OCI-LY1 (cell line): ENCODE results near the gene ZNF407.

Experiments used
- H2AFZ ChIP-seq: fragments of 200-600 bp; sonication (generic), shearing (Covaris generic); 2 replicates; pipeline ENCODE4 v1.6.0; 2014; ENCODE audit warnings: antibody characterized with exemption, mild to moderate bottlenecking, low read length
- H3F3A ChIP-seq: fragments of 200-600 bp; sonication (generic), shearing (Covaris generic); 2 replicates; pipeline ENCODE4 v1.6.0; 2014; ENCODE audit warnings: mild to moderate bottlenecking, antibody characterized with exemption, low read length, moderate library complexity; ENCODE audit not compliant: insufficient read depth
- H3K27ac ChIP-seq: fragments of 200-600 bp; sonication (generic); 2 replicates; pipeline ENCODE4 v1.5.1; 2014; ENCODE audit warnings: low read length, mixed run types, mild to moderate bottlenecking, low read depth; ENCODE audit not compliant: poor library complexity, severe bottlenecking
- H3K27me3 ChIP-seq: fragments of 200-600 bp; sonication (generic); 2 replicates; pipeline ENCODE4 v1.6.0; 2014; ENCODE audit warnings: antibody characterized with exemption, mild to moderate bottlenecking, low read length, moderate library complexity; ENCODE audit not compliant: insufficient read depth
- H3K36me3 ChIP-seq: fragments of 200-600 bp; sonication (generic); 2 replicates; pipeline ENCODE4 v1.6.1; 2014; ENCODE audit warnings: mild to moderate bottlenecking, antibody characterized with exemption, low read length, moderate library complexity, mixed read lengths; ENCODE audit not compliant: insufficient read depth
- H3K4me1 ChIP-seq: fragments of 200-600 bp; sonication (generic); 2 replicates; pipeline ENCODE4 v1.5.1; 2014; ENCODE audit warnings: mild to moderate bottlenecking, low read length, moderate library complexity; ENCODE audit not compliant: insufficient read depth, severe bottlenecking
- H3K4me2 ChIP-seq: fragments of 200-600 bp; sonication (generic), shearing (Covaris generic); 2 replicates; pipeline ENCODE4 v1.6.1; 2014; ENCODE audit warnings: low read length
- H3K4me3 ChIP-seq: fragments of 200-600 bp; sonication (generic); 2 replicates; pipeline ENCODE4 v1.5.1; 2014; ENCODE audit warnings: low read length, low read depth, mild to moderate bottlenecking, mixed read lengths; ENCODE audit not compliant: poor library complexity, severe bottlenecking
- H3K79me2 ChIP-seq: fragments of 200-600 bp; shearing (Covaris generic); 2 replicates; pipeline ENCODE4 v1.6.1; 2016; ENCODE audit warnings: mixed run types, low read length, mixed read lengths; ENCODE audit not compliant: insufficient read depth
- H3K9ac ChIP-seq: fragments of 200-600 bp; sonication (generic), shearing (Covaris generic); 2 replicates; pipeline ENCODE4 v1.6.1; 2014; ENCODE audit warnings: mild to moderate bottlenecking, low read length, mixed read lengths
- H3K9me2 ChIP-seq: fragments of 200-600 bp; sonication (generic), shearing (Covaris generic); 2 replicates; pipeline ENCODE4 v1.6.1; 2014; ENCODE audit warnings: low read depth, mild to moderate bottlenecking, low read length, mixed read lengths
- H3K9me3 ChIP-seq: fragments of 200-600 bp; shearing (Covaris generic); 2 replicates; pipeline ENCODE4 v1.6.1; 2014; ENCODE audit warnings: low read length, mixed read lengths
- H4K20me1 ChIP-seq: fragments of 200-600 bp; sonication (generic), shearing (Covaris generic); 2 replicates; pipeline ENCODE4 v1.6.0; 2016; ENCODE audit warnings: mild to moderate bottlenecking, low read length; ENCODE audit not compliant: insufficient read depth
- EZH2 ChIP-seq: fragments of 200-600 bp; sonication (generic), shearing (Covaris generic); IDR thresholded peaks from 2 replicates; pipeline ENCODE4 v1.8.0; 2017; ENCODE audit warnings: borderline replicate concordance, mixed run types, mild to moderate bottlenecking, antibody characterized with exemption, low read length, moderate library complexity, mixed read lengths
- TF ChIP-seq, protein P1 (sequence below): fragments of 200-600 bp; sonication (generic), shearing (Covaris generic); IDR thresholded peaks from 2 replicates; pipeline ENCODE4 v1.5.1; 2017; ENCODE audit warnings: mild to moderate bottlenecking, antibody characterized with exemption, low read length, moderate library complexity, mixed read lengths

The ZNF407 gene

DNA sequence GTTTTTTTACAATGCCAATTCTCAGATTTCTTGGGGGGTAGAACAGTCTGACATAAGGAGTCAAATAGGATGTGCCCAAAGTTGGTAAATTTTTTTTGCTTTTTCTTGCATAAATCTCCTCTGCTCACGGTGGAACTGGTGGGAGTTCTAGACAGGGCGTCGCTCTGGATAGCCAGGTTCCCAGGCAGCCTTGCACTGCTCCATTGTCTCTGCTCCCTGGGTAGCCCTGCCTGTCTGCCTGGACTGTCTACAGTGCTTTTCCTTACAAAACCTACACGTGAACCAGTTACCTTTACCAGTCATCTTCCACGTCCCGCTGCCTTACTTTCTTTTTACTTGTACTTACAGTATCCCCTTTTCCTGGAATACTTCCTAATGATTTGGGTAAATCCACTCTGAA is 117.1 kb downstream of the ZNF407 start:
- no peaks in the 10 kb centered on the region for H4K20me1 ChIP-seq
- H3K36me3 ChIP-seq: no peaks in the 10 kb centered on the region
- TF ChIP-seq, protein P1, sequence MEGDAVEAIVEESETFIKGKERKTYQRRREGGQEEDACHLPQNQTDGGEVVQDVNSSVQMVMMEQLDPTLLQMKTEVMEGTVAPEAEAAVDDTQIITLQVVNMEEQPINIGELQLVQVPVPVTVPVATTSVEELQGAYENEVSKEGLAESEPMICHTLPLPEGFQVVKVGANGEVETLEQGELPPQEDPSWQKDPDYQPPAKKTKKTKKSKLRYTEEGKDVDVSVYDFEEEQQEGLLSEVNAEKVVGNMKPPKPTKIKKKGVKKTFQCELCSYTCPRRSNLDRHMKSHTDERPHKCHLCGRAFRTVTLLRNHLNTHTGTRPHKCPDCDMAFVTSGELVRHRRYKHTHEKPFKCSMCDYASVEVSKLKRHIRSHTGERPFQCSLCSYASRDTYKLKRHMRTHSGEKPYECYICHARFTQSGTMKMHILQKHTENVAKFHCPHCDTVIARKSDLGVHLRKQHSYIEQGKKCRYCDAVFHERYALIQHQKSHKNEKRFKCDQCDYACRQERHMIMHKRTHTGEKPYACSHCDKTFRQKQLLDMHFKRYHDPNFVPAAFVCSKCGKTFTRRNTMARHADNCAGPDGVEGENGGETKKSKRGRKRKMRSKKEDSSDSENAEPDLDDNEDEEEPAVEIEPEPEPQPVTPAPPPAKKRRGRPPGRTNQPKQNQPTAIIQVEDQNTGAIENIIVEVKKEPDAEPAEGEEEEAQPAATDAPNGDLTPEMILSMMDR: no peak
- no peak for TF ChIP-seq EZH2
- H3K9me3 ChIP-seq: no peaks in the 10 kb centered on the region
- H3K4me3 ChIP-seq: no peak overlapping the region
- H3K9ac ChIP-seq: no peak overlapping the region
- H3K9me2 ChIP-seq: no peaks in the 10 kb centered on the region
- H3K4me1 ChIP-seq: no peaks in the 10 kb centered on the region
- H3F3A ChIP-seq: no peaks in the 10 kb centered on the region
- H3K27ac ChIP-seq: no peak overlapping the region
- H3K79me2 ChIP-seq: no peaks in the 10 kb centered on the region
- no peak overlapping the region for H3K4me2 ChIP-seq
- no peak overlapping the region for H2AFZ ChIP-seq
- H3K27me3 ChIP-seq: no peaks in the 10 kb centered on the region

DNA sequence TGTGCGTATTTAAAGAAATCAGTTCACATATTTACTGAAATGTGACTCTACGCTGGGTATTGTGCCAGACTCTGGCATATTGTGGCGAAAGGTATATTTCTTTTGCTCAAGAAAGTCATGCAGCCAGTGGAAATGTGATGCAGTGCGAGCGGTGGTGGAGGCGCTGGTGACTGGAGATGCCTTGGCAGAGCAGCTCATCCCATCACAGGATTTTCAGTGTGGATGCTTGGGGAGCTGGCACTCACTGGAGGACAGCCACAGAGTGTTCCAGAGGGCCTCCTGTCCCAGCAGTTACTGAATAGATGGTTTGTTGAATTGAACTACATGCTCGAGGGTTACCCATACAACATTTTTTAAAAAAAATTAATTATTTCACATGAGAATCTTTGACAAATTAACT is 117.6 kb downstream of the ZNF407 start:
- H3K79me2 ChIP-seq: no peaks in the 10 kb centered on the region
- H3K9me3 ChIP-seq: no peaks in the 10 kb centered on the region
- H3K9ac ChIP-seq: no peak overlapping the region
- no peaks in the 10 kb centered on the region for H3K36me3 ChIP-seq
- H3K9me2 ChIP-seq: no peaks in the 10 kb centered on the region
- H3K4me2 ChIP-seq: no peak overlapping the region
- no peaks in the 10 kb centered on the region for H3F3A ChIP-seq
- TF ChIP-seq, protein P1: no peak
- no peak for TF ChIP-seq EZH2
- no peaks in the 10 kb centered on the region for H4K20me1 ChIP-seq
- H3K27ac ChIP-seq: no peak overlapping the region
- no peaks in the 10 kb centered on the region for H3K27me3 ChIP-seq
- H2AFZ ChIP-seq: no peak overlapping the region
- H3K4me3 ChIP-seq: no peak overlapping the region
- H3K4me1 ChIP-seq: no peaks in the 10 kb centered on the region

DNA sequence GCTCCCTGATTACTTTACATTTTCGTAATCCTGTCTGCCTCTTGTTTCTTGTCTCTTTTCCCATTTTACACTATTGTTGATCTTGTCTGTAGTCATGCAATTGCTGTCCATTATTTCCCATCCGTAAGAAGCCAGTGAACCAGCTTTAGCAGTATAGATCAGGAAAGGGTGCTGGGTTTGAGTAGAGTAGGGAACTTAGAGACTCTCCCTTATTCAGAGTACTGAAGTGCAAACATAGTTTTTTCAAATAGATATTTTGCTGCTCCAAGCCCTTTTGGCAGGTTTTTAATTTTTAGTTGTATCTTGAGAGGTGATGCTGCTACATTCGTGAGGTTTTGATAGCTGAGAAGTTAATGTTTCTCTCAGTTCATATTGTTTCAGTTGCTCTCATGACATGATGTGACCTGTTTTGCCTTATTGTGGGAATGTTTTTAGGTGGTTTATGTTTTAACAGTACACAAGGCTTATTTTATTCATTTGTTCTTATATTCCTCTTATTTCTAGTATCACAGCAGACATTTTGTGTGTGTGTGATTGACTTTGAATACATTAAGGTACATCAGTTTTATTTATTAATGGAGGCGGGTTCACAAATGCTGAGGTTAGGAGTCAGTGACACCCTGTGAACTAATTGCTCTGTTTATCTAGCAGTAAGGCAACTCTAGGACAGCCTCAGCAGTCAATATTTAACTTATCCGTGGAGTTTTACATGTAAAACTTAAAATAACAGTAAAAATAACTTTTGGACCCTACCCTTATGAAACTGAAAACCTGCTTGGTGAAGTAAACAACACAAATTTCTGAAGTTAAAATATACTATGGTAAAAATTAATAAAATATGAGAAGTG is 118.4 kb downstream of the ZNF407 start:
- H3K27me3 ChIP-seq: no peaks in the 10 kb centered on the region
- no peaks in the 10 kb centered on the region for H3K9me3 ChIP-seq
- H2AFZ ChIP-seq: no peak overlapping the region
- no peaks in the 10 kb centered on the region for H3K9me2 ChIP-seq
- peaks cover 1% of the 10 kb centered on the region for H3K4me1 ChIP-seq
- H3F3A ChIP-seq: no peaks in the 10 kb centered on the region
- no peak overlapping the region for H3K4me2 ChIP-seq
- no peak overlapping the region for H3K9ac ChIP-seq
- TF ChIP-seq EZH2: no peak
- TF ChIP-seq, protein P1: no peak
- H3K36me3 ChIP-seq: no peaks in the 10 kb centered on the region
- H4K20me1 ChIP-seq: no peaks in the 10 kb centered on the region
- H3K27ac ChIP-seq: no peak overlapping the region
- H3K4me3 ChIP-seq: no peak overlapping the region
- no peaks in the 10 kb centered on the region for H3K79me2 ChIP-seq
